NCI-H82 treated with DMSO at 0.1 percent for 48 hours (cell line): ENCODE measurements around the gene DEFB132.

Experiments used
- DNase-seq: peaks from one replicate; lab custom pipeline; 2025; ENCODE audit not compliant: unreplicated experiment; lab: John Stamatoyannopoulos, UW

The DEFB132 gene

DNA sequence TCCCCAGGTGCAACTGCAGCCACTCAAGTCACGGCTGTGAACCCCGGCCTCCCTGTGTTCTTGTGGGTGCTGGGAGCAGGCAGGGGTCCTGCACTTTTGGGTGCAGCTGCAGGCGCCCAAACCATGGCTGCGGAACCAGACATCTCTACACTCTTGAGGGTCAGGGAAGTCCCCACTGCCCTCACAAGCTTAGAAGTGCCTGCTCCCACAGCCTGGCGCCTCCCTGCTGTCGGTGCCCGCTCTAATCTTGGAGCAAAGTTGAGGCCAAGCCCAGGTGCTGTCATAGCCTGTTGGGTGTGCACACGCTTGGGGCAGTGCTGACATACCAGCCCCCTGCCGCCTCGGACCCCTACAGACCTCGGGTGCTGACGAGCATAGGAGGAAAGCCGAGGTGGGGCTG lies 6.2 kb downstream of the DEFB132 start:
- DNase-seq = no peak

DNA sequence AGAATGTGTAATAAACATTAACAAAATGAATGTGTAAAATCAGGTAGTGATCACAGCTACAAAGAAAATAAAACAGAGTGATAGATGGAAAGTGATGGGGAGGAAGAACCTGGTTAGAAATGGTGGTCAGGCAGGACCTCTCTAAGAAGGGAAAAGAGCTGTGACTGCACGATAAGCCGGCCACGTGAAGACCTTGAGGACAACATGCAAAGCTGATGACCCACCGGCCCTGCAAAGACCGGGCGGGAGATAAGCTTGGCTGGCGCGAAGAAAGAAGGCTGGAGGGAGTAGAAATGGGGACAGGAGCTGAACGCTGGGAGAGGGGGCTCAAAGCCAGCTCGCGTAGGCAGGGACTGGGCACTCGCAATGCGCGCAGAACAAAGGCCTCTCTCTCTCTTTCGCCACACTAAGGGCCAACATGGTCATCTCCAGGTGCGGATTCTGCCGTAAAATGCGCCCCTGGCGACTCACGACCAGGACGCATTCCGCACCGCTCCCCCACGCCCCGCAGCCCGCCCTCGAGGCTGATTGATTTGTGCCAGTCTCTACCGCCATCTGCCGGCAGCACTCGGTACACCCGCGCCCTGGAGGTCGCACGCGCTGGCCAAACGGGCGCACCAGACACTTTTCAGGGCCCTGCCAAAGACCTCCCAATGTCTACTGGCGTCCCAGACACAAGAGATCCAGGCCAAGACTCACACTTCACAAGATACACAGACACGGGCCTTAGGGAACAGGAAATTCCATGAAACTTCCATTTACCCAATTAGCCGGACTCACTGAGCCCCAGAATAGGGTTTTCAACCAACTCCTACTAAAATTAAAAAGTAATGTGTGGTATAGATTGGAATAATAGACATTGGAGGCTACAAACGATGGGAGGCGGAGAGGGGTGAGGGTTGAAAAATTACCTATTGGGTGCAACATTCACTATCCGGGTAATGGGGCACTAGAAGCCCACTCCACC lies 9.4 kb downstream of the DEFB132 start:
- peak; percentile 30 for DNase-seq

DNA sequence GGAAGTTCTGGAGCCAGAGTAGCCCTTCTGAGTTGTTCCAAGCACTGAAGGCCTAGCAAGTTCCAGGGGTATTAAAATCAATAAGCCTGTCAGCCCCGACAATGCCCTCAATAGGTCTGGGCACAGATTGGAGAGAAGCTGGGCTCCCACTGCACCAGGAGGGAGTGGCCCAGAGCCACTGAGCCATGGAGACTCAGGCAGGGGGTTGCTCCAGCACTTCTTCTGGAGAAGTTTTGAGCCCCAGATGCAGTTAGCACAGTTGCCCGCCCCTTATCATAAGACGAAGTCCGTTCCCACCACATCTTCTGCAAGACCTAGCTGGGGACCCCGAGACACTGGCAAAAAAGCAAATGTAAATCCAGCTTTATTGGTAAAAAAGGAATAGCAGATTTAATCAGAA lies 13.0 kb downstream of the DEFB132 start:
- no peak for DNase-seq

GRCh38 chr20:271069-271468 lies 13.5 kb downstream of the DEFB132 start:
- DNase-seq = no peak

- no peak for DNase-seq
These were observed 14.0 kb downstream of the DEFB132 start for GRCh38 chr20:271528-271927.

DNA sequence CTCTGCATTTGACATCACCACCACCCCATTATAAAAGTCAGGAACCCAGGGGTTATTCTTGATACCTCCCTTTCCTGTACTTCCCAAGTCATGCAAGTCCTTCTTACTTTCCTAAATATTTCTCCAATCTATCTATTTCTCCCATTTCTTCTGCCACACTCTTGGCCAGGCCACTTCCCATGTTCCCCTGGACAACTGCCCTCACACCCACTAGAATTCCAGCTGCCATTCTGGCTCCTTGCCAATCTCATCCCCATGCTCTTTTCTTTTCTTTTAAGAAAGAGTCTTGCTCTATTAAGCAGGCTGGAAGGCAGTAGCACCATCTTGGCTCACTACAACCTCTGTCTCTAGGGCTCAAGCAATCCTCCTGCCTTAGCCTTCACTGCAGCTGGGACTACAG lies 15.2 kb downstream of the DEFB132 start:
- no peak for DNase-seq

DNA sequence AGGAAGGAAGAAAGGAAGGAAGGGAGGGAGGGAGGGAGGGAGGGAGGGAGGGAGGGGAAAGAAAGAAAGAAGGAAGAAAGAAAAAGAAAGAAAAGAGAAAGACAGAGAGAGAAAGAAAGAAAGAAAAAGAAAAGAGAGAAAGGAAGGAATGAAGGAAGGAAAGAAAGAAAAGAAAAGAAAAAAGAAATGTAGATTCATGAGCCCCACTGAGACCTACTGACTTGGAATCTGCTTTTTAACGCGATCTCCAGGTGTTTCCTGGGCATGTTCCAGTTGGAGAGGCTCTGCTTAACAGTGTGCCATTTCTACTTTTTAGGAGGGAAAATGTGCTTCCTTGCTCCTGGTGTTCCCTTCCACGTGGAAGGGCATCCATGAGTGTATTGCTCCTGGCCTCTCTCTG lies 16.4 kb downstream of the DEFB132 start:
- no peak for DNase-seq

GRCh38 chr20:275791-276190 lies 18.3 kb downstream of the DEFB132 start:
- no peak for DNase-seq

DNA sequence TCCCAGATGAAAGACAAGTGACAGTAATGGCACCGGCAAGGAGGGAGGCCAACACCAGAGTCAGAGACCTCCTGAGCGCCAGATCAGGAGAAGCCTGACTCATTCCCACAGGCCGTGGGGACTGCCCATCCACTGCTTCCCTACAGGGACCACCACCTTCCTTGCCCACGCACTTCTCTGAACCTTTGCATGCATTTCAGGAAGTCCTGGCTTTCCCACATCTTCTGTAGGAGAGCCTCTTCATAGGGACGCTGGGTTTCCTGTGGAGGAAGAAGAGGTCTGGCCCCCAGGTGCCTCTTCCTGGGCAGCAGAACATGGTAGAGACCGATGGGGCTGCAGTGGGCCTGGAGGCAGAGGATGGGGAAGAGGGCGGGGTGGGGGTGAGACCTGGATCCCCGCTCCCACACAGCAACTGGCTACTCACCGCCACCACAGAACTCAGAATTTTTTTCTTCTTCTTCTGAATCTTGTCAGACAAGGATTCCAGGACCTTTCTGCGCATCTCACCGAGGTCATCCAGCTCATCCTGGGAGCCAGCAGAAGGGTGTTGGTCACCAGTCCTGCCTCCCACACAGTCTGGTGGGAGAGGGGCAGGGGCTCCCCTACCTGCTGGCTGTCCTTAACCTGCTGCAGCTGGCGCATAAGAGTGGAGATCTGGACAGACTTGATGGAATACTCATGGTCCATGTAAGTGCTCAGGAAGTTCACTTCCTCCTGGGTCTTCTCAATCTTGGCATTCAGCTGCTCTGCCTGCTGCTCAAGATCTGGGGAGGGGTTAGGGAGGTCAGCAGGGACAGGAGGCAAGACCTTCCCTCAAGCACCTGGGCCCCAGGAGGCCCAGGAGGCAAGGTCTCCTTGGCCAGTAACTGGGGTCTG lies 19.3 kb downstream of the DEFB132 start:
- DNase-seq = no peak

DNA sequence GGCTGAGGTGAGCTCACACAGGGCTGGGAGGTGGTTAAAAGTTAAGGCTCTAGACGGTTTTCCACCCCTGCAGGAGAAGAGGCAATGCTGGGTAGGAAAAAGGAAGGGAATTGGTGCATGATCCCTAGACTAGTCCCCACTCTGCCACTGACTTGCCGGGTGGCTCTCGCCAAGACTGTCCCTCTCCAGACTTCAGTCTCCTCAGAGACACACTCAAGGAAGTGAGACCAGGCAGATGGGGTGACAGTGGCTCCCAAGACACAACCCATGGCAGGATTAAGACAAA lies 19.9 kb downstream of the DEFB132 start:
- DNase-seq = no peak

DNA sequence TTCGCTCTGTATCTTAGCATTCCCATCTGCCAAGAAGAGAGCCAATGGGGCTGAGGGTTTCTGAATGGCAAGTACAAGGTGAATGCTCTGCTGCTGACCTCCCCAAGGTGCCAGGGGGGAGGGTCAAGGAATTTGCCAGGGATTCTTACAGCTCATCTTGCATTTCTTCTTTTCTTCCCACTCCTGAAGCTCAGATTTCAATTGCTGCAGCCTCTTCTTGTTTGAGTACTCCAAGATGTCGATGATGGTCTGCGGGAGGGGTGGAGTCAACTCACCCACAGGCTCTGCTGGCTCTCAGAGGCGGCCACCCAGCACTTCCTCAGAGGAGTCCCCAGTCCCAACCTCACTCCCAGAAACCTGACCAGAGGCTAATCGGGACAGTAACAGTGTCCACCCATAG lies 20.7 kb downstream of the DEFB132 start:
- no peak for DNase-seq

- no peak for DNase-seq
These were observed 21.4 kb downstream of the DEFB132 start for GRCh38 chr20:278607-279571.

DNA sequence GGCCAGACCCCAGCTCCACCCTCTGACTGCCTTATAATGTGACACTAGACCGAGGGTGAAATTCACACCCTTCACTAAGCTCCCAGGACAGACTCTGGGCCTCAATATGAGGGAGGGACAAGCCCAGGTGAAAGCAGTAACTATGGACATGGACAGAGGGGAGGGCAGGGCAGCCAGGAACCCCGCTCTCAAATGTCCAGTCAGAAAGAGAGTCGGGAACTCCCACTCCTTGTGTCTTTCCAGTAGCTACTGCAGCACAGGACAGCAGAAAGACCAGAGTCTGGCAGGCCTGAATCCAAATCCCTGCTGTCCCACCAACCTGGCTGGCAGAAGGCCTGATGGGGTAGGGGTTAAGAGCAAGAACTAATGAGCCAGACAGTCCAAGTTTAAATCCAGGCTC lies 26.6 kb downstream of the DEFB132 start:
- DNase-seq = no peak

- no peak for DNase-seq
These were observed 29.0 kb downstream of the DEFB132 start for GRCh38 chr20:286508-286907.

DNA sequence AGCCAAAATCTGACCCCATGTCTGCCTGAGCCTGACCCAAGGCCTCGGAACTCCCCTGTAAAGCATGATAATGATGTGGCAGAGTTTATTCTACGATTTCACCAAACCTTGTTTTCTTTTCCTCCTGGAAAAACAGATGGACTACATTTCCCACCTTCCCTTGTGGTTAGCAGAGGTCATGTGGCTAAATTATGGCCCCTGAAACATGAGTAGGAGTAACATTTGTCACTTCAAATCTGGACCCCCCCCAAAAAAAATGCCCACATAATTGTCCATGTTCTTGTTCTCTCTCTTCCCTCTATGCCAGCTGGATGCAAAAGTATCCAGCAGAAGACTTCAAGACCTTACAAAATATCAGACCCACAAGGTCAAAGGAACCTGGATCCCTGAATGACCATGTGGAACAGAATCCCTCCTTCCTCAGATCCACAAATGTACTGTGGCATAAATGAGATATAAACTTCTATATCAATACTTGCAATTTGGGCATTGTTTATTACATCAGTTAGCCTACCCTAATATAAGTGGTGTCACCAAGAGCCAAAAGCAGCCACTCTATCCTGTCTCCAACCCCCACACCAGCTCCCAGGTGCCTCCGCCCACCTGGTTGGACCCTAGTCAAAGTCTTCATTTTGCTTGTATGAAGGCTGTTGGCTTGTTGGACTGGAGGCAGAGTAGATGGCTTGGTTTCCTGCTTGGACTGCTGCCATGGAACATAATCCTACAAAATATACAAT lies 31.6 kb downstream of the DEFB132 start:
- DNase-seq = no peak

DNA sequence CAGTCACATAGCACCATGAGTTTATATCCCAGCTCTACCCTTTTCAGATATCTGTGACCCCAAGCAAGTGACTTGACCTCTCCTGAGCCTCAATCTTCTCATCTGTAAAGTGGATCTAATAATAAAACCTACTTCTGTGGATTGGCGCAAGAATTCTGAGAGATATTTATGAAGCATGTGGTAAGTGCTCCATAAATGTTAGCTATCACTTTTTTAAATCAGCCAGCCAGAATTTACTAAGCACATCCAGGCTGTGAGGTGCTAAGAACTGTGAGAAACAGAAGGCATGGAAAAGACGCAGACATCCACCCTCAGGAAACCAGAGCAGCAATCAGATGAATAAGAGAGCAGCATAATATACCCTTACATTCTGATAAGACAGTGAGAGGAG lies 32.2 kb downstream of the DEFB132 start:
- no peak for DNase-seq

GRCh38 chr20:290084-290831 lies 32.7 kb downstream of the DEFB132 start, which contains the start of gene C20orf96:
TSS of gene C20orf96 (minus strand) at chr20:290750. CDS start at chr20:290610, 140 bp downstream.
- DNase-seq = peak; percentile 86

GRCh38 chr20:294602-295001 lies 37.1 kb downstream of the DEFB132 start:
- DNase-seq = no peak

DNA sequence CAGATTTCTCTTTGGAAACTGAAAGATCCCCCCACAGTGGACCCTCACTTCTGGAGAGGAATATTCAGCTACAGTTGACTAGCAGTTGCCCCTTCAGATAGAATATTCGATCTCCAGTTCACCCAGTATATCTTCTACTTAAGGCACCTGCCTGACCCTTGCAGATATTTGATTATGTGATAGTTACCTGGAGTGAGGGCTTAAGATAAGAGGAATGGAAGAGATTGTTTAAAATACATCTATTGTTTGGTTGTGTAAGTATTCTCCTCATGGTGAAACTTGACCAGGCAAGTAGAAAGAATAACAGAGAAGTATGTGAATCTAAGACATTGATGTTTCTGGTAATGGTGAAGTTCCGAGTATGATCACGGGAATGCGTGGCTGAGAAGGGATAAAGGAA lies 38.3 kb downstream of the DEFB132 start:
- DNase-seq = no peak
